ENCODE results near the gene PRMT7.

The PRMT7 gene

GRCh38 chr16:68313116-68313515 is 2.3 kb downstream of the PRMT7 start:
- DNase-seq: no peak

- no peak for DNase-seq
Measured at GRCh38 chr16:68319185-68319908, 8.5 kb downstream of the PRMT7 start.

- no peak for DNase-seq
Measured at GRCh38 chr16:68324336-68324735, 13.5 kb downstream of the PRMT7 start.

DNA sequence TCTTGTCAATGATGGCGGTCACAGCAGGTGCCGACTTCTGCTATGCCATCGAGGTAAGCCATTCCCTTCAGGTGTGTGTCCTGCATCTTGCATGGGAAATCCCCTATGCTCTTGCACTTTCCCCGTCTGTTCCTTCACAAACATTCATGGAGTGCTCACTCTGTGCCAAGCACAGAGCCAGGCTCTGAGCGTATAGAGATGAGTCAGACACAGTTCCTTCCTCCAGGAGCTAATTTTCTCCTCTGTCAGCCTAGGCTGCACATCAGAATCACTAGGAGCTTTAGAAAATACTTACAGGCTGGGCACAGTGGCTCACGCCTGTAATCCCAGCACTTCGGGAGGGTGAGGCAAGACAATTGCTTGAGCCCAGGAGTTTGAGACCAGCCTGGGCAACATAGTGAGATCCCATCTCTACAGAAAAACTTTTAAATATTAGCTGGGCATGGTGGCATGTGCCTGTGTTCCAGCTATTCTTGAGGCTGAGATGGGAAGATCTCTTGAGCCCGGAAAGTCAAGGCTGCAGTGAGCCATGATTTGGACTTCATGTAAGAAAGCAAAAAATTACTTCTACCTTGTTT is 14.1 kb downstream of the PRMT7 start:
- no peak for DNase-seq

DNA sequence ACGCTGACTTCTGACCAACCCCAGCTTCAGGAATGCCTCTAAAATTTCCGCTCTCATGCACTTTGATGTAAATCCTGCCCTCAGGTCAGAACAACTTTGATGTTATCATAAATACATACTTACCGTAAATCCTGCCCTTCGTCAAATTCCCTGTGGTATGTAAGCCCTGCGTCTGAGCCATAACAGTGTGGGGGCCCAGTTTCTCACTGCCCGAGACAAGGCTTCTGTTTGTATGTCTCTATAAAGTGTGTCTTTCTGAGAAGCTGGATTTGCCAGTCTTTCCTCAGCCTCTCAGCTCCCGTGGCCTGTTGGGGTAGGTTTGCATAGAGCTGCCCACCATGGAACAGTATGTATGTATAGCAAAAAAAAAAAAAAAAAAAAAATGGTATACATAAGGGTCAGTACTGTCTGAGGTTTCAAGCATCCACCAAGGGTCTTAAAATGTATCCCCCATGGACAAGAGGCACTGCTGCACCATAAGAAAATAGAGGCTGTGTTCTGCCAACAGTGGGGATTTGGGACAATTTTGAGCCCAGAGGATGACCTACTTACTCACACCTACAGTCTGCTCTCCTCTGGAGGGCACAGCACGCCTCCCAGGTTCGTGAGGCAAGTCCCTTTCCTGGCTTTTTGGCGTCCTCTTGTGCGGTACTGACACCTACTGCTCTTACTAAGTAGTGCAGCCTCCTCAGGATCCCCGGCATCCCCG is 17.5 kb downstream of the PRMT7 start:
- DNase-seq: peak; percentile 35

DNA sequence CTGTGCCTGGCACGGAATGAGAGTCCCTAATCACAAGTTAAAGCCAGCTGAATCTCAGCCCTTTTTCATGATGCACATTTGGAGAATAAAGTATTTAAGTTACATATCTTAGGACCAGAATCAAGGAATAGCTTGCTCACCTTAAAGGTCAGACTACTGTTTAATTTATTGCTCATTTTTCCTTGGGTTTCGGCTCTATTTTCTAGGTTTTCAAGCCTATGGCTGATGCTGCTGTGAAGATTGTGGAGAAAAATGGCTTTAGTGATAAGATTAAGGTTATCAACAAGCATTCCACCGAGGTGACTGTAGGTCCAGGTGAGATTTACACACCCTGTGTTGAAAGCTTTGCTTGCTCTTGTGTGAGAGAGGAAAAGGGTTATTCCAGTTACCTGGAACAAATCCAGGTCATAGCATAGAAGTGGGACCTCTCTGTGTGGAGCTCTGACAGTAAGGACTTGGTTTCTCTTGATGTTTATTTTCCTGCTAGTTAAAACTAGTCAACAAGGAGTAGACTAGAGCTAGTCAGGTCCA is 18.1 kb downstream of the PRMT7 start:
- DNase-seq: no peak

- no peak for DNase-seq
Measured at GRCh38 chr16:68331879-68332410, 21.1 kb downstream of the PRMT7 start.

GRCh38 chr16:68332411-68333121 is 21.7 kb downstream of the PRMT7 start:
- peak; percentile 61 for DNase-seq

- no peak for DNase-seq
Measured at GRCh38 chr16:68335175-68335574, 24.4 kb downstream of the PRMT7 start.

DNA sequence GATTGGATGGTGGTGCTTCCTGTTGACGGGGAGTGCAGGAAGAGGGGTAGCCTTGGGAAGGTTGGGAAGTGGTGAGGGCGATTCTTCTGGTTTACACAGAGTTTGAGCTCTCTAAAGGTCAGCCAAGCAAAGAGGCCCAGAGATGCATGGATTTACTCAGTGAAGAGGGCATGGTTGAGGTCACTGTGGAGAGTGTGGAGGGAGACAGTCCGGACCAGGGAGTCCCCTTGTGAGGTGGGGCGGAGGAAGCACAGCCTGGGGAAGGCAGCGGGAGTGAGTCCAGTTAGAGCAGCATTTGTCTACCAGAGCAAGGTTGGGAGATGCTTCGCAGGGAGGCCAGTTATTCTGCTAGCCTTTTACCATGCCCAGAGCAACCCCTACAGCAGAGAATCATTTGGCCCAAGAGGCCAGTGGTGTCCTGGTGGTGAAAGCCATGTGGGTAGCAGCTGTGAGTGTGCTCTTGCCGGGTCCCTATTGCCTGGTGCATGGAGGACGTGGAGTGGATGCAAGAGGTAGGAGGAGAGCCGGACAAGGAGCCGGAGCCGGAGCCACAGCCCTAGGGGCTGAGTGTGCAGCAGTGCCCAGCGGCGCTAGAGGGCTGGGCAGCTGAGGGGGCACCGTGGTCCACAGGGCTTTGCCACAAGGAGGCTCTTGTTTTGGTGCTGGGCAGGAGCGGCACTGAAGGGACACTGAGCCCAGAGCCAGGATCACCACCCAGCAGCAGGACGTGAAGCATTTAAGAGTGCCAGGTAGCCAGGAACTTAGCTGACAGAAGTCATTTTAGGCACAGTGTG is 27.7 kb downstream of the PRMT7 start:
- DNase-seq: no peak

- no peak for DNase-seq
Measured at GRCh38 chr16:68339214-68339613, 28.4 kb downstream of the PRMT7 start.

DNA sequence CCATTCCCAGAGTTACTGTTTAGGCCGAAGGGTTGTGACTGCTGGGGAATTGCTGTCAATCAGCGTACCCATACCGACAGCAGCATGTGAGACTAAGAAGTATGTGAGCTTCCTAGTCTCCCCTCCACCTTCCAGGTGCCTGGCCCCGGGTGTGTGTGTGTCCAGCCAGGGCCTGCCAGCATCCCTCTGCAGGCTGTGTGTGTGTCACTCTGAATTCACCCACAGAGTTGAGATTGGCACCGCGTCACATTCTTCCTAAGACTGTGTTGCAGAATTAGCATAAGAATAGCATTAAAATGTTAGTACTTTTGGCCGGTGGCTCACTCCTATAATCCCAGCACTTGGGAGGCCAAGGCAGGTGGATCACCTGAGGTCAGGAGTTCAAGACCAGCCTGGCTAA is 31.8 kb downstream of the PRMT7 start:
- DNase-seq: no peak

GRCh38 chr16:68343137-68343536 is 32.3 kb downstream of the PRMT7 start:
- DNase-seq: no peak

DNA sequence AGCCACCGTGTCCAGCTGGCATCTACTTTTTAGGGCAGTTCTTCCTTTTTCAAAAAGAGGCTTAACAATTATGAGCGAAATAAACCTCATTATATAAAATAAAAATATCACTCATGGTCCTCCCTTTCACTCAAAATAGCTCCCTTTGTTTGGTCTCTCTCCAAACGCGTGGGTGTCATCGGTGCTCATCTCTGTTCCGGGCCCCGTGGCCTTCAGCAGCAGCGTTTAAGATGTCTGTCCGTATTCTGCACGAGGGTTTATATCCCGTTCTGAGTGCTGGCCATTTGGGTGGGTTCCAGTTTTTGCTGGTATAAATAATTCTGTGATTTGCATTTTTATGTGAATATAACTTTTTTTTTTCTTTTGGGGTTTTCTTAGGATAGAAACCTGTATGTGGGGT is 33.4 kb downstream of the PRMT7 start:
- DNase-seq: no peak

DNA sequence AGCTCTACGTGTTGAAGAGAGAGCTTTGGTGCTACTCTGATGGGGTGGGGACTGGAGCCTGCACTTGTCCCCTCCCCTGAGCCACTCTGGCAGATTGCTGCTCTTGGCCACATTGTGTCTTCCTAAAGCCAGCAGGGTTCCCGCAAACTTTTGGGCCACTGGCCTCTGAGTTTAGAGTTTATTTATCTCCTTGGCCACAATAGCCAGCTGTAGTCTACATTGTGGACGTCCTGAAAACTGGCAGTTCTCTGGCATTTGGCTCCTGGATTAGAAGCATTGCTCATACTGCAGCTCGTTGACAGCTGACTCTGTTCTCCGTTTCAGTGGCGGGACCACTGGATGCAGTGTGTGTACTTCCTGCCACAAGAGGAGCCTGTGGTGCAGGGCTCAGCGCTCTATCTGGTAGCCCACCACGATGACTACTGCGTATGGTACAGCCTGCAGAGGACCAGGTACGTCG is 34.6 kb downstream of the PRMT7 start:
- no peak for DNase-seq

DNA sequence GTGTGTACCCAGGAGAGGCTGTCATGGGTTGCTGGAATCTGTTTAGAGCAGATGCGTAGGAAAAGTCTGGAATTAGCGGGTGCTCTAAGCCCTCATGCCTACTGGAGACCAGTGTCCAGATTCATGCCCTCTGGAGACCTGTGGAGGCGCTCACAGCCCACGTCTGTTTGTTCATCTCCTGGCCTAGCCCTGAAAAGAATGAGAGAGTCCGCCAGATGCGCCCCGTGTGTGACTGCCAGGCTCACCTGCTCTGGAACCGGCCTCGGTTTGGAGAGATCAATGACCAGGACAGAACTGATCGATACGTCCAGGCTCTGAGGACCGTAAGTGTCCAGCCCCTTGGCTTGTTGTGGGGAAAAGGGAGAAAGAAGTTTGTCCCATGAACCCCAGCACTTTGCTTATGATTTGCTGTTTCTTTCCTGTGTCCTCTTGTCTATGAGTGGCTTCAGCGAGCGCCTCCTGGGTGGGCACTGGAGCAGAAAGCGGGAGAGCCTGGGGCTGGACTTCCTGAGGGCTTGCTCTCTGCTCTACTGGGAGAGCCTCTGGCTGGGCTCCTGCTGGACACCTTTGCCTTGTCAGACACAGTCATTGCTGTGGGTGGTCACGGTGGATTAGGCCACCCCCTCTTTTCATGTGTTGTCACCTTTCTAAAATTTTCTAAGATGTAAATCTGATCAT is 35.3 kb downstream of the PRMT7 start:
- no peak for DNase-seq

DNA sequence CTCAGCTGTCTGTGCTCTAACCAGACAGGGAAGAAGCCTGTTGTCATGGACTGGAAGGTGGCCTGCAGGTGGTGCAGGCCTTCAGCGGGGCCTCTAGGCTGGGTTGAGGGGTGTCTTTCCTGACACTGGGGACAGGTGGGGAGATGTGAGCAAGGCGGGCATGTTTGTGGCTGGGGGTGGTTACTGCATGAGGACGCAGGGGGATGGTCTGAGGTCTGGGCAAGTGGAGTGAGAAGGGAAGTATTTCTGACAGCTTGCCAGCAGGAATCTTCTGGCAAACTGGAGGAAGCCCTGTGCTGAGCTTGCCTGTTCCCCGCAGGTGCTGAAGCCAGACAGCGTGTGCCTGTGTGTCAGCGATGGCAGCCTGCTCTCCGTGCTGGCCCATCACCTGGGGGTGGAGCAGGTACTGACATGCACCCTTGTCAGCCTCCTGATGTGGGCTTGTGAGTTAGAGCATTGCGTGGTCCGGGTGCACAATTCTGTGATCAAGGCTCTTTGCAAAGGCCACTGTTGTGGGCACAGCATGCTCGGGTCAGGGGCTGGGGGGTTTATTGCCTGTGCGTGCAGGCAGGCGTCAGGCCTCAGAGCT is 36.2 kb downstream of the PRMT7 start:
- no peak for DNase-seq

DNA sequence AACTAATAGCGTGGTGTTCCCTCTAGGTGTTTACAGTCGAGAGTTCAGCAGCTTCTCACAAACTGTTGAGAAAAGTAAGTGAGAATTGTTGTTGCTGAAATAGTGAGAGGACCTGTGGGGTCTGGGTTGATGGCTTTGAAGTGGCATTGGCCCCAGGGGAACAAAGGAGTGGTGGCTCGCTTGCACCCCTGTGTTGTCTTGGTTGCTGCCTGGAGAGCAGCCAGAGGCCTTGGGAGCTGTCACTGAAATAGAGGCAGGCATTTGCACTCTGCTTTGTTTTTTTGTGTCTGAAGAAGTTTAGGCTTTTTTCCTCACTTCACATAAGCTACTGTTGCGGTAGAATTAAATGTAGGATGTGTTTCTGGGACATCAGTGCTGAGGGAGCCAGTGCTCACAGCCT is 36.8 kb downstream of the PRMT7 start:
- DNase-seq: no peak

GRCh38 chr16:68348639-68349445 is 38.0 kb downstream of the PRMT7 start:
- no peak for DNase-seq

- DNase-seq: no peak
Measured at GRCh38 chr16:68349838-68350410, 39.1 kb downstream of the PRMT7 start.
